ENCODE results near the gene MAPK12. TPM values are rescaled to one million over a fixed set of nuclear protein-coding genes. Genes with fewer than 3 reads are reported as not detected.

MAPK12 gene
- total and polyA plus RNA-seq, 12 donors: 10.6 to 23.0 (median 16.1) TPM

- H3K36me3 ChIP-seq: peaks cover 0 to 16% (median 0%) of the 10 kb centered on the region in 9 donors
- TF ChIP-seq, protein P1, sequence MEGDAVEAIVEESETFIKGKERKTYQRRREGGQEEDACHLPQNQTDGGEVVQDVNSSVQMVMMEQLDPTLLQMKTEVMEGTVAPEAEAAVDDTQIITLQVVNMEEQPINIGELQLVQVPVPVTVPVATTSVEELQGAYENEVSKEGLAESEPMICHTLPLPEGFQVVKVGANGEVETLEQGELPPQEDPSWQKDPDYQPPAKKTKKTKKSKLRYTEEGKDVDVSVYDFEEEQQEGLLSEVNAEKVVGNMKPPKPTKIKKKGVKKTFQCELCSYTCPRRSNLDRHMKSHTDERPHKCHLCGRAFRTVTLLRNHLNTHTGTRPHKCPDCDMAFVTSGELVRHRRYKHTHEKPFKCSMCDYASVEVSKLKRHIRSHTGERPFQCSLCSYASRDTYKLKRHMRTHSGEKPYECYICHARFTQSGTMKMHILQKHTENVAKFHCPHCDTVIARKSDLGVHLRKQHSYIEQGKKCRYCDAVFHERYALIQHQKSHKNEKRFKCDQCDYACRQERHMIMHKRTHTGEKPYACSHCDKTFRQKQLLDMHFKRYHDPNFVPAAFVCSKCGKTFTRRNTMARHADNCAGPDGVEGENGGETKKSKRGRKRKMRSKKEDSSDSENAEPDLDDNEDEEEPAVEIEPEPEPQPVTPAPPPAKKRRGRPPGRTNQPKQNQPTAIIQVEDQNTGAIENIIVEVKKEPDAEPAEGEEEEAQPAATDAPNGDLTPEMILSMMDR (IDR thresholded peaks at IDR 0.05): no peak
- H3K4me1 ChIP-seq: peaks cover 6 to 48% (median 21%) of the 10 kb centered on the region in 9 donors
- H3K9me3 ChIP-seq: no peaks in the 10 kb centered on the region
- H3K27me3 ChIP-seq: peaks cover 0 to 31% (median 0%) of the 10 kb centered on the region in 7 donors
- no peak overlapping the region for H3K4me3 ChIP-seq
- H3K27ac ChIP-seq: peak overlapping the region in 5 of 10 donors; percentile 17 to 65 (median 52)
- peak; percentile 53 to 68 for DNase-seq
- 63 to 70% methylated on average over 24 of the region's 24 CpGs for WGBS, 2 donors
- intact Hi-C loops (cut with DNase I): loop anchor here in 1 of 10 donors (5.0 kb wide), 1 partner anchor 79 kb away; no protein-coding TSS in a partner anchor
- peak; percentile 32 to 84 (median 74) for ATAC-seq
Observed at GRCh38 chr22:50258361-50259292, 2.9 kb downstream of the MAPK12 start.

DNA sequence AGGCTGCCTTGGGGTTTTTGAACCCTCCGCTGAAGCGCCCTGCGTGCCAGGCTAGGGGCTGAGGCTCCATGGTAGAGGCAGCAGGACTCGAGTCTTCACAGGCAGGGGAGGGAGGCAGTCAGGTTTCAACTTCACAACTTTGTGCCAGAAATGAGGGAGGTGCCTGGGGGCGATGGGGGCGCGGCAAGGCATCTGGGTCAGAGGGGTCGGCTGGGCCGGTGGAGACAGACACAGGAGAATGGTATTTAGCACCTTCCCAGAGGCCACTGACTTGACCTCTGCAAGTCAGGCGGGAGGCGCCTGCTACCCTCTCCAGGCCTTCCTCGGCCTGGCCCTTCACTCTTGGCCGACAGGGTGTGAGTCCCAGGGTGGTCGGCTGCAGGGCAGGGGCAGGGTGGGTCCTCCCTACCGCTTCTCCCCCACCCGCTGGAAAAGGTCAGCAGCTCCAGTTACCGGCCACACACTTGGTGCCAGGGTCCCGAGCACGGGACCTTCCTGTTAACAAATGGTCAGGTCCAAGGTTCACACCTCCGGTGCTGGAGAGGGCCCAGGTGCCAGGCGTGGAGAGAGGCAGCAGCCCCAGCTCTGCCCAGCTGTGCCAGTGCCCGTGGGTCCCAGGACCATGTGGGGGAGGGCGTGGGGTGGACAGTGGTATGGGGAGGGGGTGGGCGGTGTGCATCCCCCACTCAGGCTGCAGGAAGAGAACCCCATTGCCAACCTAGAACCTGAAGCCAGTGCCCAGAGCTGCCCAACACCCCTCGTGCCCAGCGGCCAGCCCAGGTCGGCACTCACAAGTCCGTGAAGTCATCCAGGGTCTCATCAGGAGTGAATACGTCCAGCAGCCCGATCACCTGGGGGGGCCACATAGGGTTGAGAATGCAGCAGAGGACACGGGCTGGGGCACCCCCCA lies 3.8 kb downstream of the MAPK12 start:
- 66 to 69% methylated on average over 31 of the region's 31 CpGs for WGBS, 2 donors
- peak overlapping the region in 5 of 10 donors; percentile 17 to 52 (median 31) for H3K27ac ChIP-seq
- TF ChIP-seq, protein P1 (IDR thresholded peaks at IDR 0.05): no peak
- peaks cover 0 to 18% (median 0%) of the 10 kb centered on the region in 9 donors for H3K36me3 ChIP-seq
- DNase-seq (no peak), ATAC-seq (peak in 3 of 8 donors; percentile 0 to 3 (median 1))
- H3K9me3 ChIP-seq: no peaks in the 10 kb centered on the region
- no peak overlapping the region for H3K4me3 ChIP-seq
- intact Hi-C loops (cut with DNase I): loop anchor here in 1 of 10 donors (5.0 kb wide), 1 partner anchor 80 kb away; no protein-coding TSS in a partner anchor
- H3K4me1 ChIP-seq: peaks cover 6 to 42% (median 20%) of the 10 kb centered on the region in 9 donors
- peaks cover 0 to 21% (median 0%) of the 10 kb centered on the region in 7 donors for H3K27me3 ChIP-seq

- ATAC-seq (no peak), DNase-seq (no peak)
- Histone ChIP-seq H3K4me1 (peaks cover 4 to 36% (median 17%) of the 10 kb centered on the region in 9 donors), H3K9me3 (no peaks in the 10 kb centered on the region), H3K27me3 (peaks cover 0 to 15% (median 0%) of the 10 kb centered on the region in 7 donors), H3K4me3 (no peak overlapping the region), H3K36me3 (peaks cover 0 to 18% (median 0%) of the 10 kb centered on the region in 9 donors), H3K27ac (peak overlapping the region in 1 of 10 donors; percentile 17)
- intact Hi-C loops (cut with DNase I): loop anchor here in 1 of 10 donors (5.0 kb wide), 1 partner anchor 80 kb away; no protein-coding TSS in a partner anchor
- WGBS, 2 donors: 82 to 94% methylated on average over 16 of the region's 16 CpGs
- TF ChIP-seq, protein P1 (IDR thresholded peaks at IDR 0.05): no peak
Observed at GRCh38 chr22:50257041-50257440, 4.4 kb downstream of the MAPK12 start.

Measured in heart right ventricle (tissue), 16 donors.